HG03521 (cell line): ENCODE data around the gene PIK3R5.
A peak's percentile ranks its signal among the peaks of the same experiment; 100 is the strongest.
"Not testable (repeated sequence)": the region's sequence is repeated elsewhere in the genome, so short reads cannot be mapped to it uniquely, and the experiment has no call there.

Source experiments
- ATAC-seq: cut with Tn5 transposase; IDR thresholded peaks from one replicate; pipeline ENCODE4 v1.9.1; 2021; ENCODE audit warnings: mild to moderate bottlenecking, moderate library complexity; ENCODE audit not compliant: unreplicated experiment

Gene PIK3R5

DNA sequence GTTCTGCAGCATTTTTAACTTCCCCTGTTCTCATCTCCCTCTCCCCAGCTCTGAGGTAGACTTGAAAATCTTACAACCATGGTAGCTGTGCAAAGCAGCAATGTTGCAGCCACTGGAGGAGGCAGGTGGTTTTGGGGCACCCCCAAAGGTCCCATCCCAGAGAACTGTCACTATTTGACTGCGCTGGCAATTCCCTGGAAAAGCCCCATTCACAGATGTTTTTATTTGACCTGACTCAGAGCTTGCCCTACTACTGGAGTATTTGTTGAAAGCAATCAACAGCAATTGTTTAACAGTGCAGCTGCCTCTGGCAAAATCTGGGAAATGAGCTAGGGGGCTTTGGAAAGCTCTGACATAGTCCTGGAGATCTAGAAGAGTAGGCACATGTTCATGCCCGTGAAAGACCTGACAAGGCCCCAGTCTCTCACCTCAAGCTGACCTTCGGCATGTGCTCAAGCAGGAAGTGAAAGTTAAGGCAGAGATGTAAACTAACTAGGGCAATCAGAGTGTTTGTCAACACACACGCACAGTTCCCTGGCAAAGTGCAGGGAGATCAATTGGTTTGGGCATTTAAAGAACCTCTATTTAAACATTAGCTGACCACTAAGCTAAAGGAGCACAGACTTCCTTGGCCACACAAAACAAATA is 19.7 kb upstream of the PIK3R5 start:
- ATAC-seq, result no peak

DNA sequence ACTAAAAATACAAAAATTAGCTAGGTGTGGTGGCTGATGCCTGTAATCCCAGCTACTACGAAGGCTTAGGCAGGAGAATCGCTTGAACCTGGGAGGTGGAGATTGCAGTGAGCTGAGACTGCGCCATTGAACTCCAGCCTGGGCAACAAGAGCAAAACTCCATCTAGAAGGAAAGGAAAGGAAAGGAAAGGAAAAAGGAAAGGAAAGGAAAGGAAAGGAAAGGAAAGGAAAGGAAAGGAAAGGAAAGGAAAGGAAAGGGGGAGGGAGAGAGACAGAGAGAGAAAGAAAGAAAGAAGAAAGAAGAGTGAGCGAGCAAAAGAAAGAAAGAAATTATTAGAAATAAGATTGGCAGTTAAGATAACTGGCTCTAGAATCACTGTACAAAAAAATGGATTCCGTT is 18.7 kb upstream of the PIK3R5 start:
- not testable (repeated sequence) for ATAC-seq

DNA sequence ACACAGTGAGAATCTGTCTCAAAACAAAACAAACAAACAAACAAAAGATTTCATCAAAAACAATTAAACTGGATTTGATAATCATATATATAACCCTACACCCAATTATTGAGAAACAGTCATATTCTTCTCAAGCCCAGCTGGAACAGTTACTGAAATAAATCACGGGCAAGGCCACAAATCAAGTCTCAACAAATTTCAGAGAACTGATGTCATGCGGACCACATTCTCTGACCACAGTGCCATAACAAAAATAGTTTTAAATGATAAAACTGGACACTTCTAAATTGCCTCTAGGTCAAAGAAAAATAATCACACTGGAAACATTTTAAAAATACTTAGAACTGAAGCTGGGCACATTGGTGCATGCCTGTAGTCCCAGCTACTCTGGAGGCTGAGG is 15.9 kb upstream of the PIK3R5 start:
- ATAC-seq, result no peak

DNA sequence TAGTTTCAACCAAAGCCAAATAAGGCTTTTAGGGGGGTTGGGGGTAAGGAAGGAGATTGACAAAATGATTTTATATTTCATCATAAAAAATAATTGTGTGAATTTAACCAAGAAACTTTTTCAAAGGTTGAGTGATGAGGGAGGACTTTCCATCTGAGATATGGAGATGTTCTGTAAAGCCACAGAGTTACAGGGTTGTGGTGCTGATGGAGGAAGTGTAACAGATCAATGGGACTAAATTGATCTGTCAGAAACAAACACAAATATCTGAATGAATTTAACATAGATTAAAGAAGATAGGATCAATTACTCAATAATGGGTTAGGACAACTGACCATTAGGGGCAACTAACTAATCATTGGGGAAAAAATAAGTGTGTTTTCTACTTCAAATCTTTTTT is 14.2 kb upstream of the PIK3R5 start:
- ATAC-seq, result no peak

DNA sequence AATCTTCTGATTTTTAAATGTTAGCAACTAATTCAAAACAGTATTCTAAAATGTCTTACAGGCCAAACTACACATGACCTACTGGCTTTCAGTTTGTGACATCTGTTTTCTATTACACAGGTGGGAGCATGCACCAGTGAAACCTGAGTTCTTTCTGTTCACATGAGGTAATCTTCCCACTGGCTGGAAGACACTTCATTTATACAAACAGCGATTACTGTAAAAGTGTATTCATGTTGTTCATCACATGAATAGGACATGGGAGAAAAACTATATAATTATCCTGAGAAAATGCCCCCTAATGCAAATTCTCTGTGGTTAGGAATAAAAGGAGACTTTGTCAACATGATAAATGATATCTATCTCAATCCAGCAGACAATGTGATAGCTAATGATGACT is 11.1 kb upstream of the PIK3R5 start:
- ATAC-seq, result no peak

DNA sequence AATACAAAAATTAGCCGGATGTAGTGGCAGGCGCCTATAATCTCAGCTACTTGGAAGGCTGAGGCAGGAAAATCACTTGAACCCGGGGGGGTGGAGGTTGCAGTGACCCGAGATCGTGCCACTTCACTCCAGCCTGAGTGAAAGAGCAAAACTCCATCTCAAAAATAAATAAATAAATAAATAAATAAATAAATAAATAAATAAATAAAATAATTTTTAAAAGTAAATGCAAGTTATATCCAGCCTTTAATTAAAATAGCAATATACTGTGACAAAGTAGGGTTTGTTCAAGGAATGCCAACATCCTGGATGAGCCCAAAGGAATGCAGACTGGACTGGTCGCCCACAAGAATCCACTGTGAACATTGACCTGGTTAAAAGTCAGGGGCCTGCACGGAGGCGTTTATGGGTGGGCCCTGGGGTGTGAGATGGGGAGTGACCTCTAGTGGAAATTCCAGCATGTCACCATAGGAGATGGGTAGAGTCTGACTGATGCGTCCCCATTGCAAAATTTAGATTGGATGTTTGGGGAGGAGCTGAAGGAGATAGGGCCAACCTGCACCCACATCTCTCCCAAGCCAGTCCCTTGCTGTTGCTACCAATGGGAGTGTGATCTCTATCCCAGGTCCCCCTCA is 9.7 kb upstream of the PIK3R5 start:
- no peak for ATAC-seq

DNA sequence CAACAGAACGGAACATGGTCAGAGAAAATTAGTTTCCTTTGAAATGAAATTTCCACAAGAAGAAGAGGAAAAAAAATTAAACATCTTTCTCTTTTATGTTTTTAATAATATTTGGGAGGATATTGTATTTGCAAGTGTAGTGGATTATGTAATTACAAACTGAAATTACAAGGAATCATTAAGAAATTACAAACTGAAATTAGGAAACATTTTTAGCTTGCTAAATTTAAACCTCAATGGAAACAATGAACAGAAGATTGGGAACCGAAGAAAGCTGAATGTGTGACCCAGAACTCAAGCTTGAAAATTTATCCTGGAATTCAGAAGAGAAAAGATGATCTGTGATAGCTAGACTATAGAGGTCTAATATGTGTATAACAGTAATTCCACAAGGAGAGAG is 4.4 kb upstream of the PIK3R5 start:
- no peak for ATAC-seq

DNA sequence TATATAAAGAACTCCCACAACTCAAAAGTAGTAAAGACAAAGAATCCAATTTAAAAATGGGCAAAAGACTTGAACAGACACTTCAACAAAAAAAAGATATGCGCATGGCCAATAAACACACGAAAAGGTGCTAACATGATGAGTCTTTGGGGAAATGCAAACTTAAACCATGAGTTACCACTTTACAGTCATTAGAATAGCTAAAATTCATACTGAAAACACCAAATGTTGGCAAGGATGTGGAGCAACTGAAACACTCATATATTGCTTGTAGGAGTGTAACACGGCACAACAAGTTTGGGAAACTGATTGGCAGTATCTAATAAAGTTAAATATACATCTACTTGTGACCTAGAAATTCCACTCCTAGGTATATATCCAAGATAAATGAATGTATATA is 3.0 kb upstream of the PIK3R5 start:
- no peak for ATAC-seq

DNA sequence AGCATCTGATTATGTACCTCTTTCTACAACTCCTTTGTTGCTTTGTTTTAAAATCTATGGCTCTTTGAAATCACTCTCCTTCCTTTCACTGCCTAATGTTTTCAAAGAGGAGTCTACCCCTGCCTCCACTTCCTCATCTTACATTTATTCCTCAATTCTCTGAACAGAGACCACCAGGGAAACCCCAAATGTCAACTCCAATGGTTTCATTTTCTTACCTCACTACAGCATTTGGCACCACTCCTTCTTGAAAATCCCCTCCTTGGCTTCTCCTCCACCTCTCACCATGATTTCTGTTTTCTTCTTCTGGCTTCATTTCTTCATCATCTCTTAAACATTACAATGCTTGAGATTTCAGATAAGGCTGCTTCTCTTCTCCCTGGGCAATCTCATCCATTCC is 2.4 kb upstream of the PIK3R5 start:
- no peak for ATAC-seq

DNA sequence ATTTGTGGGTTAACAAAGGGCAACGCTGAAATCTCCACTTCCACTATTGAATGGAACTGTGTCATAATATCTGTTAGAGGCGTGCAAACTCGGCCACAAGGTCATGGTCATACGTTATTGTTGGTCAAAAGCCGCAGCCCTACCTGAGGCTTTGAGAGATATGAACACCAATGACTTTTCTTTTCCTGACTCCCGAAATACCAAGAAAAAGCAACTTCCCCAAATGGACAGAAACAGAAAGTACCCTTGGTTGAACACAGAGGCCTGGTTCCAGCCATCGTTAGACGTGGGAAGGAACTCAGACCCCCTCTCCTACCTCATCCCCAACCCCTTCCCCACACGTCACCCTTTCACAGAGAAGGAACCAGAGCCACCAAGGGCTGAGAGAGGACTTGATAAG is 1.4 kb upstream of the PIK3R5 start:
- ATAC-seq, result no peak

DNA sequence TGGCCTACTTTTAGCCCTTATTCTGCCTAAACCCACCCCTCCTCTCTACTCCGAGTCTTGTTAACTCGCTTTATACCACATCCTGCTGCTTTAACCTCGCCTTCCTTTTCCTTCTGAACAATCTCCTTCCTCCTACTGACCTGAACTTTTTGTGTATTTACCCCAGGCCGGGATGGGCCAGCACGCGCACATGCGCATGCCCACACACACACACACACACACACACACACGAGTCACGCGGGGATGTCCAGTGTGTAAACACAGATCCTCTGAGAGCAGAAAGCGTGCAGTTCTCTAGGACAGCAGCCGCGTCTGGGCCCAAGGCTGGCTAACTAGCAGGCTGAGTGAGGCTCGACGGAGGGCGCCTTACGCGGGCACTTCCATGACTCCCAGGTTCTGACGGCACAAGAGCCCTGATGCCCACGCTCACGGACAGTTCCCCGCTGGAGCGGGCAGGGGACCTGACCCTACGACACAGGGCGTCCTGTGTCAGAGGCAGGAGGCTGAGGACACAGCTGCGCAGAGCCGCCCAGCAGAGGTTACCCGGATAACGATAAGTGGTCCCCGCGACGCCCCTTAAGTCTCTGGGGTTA is 610 bp downstream of the PIK3R5 start:
- ATAC-seq, result peak; percentile 8

DNA sequence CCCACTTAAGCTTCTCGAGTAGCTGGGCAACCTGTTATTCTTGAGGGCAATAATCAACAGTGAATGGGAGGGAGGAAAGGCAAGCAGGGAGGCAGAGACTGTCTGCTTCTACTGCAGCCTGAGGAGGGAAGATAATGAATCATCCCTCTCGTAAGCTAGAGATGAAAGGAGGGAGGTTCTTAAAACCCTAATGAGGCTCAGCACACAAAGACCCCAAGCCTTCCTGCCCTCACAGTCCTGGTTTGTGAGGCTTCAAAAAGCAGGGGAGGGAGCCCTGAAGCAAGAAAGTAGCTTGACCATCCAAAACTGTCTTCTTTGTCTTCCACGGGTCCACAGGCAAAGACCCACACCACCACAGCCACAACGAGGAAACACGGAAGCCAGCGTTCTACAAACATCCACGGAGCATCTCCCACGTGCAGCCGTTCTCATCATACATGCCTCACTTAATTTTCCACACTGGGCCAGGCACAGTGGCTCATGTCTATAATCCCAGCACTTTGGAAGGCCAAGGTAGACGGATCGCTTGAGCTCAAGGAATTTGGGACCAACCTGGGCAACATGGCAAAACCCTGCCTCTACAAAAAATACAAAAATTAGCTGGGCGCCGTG is 1.8 kb downstream of the PIK3R5 start:
- ATAC-seq, result no peak

DNA sequence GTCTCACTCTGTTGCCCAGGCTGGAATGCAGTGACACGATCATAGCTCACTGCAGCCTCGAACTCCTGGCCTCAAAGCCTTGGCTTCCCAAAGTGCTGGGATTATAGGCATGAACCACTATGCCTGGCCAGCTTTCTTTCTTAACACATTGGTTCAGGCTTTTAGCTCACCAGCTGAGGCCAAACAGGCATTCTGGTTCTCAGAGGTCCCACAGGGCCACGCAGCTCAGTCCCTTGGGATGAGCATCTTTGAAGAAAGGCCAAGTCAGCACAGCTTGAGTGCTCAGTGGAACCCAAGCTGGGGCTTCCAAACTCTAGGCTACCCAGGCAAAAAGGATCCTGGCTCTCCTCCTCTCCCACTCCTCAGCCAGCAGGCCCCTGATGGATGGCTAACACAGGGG is 2.5 kb downstream of the PIK3R5 start:
- ATAC-seq, result no peak

DNA sequence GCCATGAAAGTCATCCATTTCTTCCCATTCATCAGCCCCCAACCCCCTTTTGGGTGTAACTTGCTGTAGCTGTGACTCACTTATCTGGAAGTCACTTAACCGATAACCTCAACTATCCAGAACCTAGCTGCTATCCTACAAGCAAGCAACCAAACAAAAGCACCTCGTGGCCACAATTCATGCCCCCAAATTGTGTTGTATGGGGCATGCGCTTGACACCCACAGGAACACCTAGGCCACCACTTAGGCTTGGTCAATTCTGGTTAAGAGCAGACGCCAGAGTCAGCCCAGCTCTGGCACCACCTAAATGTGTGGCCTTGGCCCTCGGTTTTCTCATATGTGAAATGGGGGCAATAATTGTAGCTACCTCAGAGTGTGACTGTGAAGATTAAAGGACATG is 3.7 kb downstream of the PIK3R5 start:
- no peak for ATAC-seq

DNA sequence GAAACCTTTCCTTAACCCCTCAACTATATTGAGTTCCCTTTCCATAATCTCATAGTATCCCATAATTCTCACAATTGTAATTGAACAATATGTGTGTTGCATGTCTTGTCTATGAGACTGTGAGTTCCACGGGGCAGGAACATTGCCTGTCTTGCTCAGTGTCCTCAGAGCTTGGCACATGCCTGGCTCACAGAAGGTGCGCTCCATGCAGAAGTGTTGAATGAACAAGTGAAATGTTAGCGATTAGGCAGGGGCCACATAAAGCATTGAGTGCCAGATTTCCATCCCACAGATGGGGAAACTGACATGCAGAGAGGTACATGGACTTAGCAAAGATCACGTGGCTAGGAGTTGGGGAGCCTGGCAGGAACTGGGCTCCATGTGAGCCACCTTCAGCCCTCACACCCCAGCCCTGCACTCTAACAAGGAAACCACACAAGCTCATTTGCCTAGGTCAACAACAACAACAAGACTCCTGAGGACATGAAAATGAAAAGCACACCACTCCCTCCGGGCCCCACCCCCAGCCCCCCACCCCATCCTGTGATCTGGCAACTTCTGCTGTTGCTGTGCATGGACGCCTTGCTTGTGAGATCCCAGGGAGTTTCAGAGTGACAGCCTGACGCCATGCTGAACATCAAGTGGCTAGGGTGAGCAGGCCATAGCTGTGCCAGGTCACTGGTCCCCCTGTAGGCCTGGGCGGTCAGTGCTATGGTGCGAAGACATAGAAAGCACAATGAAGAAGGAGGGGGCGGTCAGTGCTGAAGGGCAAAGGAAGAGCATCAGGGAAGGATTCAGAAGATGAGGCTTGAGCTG is 5.0 kb downstream of the PIK3R5 start:
- ATAC-seq, result no peak

DNA sequence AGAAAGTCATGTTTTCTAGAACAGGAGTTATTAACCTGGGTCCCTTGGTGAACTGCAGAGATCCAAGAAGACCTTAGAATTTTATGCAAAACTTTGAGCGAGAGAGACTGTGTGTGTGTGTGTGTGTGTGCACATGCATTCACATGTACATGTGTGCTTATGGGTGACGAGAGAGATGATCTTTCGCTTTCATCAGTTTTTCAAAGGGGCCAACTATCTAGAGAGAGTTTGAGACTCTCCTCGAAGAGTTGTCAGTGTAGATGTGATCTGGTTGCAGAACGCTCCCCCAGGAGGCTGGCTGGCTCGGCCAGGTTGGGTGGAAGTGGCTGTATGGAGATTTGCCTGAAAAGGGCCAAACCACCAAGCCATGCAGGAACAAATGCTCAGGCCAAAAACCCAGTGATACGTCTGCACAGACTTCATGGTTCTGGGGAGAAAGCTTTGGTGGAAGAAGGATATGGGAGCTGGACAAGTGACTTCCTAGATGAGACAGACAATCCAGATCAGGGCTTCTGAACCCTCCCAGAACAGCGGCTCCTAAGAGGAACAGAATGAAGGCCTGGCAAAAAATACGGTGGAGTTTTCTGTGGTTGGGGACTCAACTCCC is 6.1 kb downstream of the PIK3R5 start:
- ATAC-seq, result no peak

DNA sequence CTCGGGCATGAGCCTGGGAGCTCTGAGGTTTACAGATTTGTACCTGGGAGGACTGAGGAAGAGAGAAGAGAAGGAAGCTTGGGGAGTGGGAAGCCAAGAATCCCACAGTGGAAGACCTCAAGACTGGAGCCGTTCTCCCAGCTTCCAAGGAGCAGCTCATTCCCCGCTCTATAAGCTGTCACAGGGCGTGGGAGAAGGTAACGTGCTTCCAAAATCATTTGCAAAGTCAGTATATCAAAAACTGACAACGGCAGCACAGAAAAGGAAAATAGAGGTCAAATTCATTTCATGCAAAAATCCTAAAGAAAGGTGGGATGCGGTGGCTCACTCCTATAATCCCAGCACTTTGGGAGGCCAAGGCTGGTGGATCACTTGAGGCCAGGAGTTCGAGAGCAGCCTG is 7.8 kb downstream of the PIK3R5 start:
- no peak for ATAC-seq

DNA sequence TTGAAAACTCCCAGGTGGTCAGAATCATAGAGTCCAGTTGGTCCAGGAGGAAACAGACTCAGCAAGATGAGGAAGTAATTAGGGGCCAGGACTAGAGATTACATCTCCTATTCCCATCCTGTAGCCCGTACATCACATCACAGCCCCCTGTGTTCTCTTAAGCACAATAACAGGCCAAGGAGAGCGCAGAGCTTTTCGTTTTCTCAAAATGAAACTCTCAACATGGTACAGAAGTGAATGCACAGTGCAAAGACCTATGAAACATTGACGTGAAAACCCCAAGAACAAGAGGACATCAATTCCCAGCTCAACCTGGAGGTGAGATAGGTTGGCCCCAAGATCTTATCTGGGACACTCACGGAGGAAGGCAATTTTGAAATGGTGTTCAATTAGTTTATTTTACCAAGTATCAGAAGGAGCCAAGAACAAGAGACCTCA is 9.0 kb downstream of the PIK3R5 start:
- ATAC-seq, result no peak

DNA sequence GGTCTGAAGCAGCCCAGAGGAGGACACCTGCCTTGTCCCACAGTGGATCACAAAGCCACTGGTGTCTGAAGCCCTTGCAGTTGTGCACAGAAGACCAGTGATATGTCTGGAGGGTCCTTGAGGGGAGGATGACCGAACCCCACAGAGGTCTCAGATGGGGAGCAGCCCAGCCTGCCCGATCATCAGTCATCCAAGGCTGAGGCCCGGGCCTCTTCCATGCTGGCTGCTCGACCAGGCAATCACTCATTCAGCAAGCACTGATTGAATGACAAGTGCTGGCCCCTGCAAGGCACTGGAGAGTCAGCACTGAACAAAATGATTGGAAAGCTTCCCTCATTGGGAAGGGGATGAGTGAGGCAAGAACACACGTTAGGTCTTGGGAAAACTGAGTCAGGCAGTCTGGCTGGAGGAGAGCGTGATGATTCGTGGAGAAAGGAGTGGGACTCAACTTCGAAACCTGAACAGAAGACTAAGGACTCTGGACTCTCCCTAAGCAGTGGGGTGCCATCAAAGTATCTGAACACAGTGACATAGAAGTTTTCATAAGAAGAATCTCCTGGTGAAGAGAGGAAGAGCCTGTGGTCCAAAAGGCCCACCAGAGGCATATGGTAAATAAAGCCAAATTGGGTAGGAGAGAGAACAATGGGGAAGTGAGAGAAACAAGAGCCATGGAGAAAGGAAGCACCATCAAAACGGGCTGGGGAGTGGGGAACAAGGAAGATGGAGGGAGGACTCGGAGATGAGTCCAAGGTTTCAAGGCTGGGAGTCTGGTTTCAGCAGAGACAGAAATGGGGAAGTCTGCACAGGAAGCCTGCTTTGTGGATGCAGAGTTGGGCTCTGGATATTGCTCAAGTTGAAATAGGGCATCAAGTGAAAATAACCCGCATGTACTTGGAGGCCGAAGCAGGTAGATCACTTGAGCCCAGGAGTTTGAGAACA is 10.2 kb downstream of the PIK3R5 start:
- ATAC-seq, result no peak

DNA sequence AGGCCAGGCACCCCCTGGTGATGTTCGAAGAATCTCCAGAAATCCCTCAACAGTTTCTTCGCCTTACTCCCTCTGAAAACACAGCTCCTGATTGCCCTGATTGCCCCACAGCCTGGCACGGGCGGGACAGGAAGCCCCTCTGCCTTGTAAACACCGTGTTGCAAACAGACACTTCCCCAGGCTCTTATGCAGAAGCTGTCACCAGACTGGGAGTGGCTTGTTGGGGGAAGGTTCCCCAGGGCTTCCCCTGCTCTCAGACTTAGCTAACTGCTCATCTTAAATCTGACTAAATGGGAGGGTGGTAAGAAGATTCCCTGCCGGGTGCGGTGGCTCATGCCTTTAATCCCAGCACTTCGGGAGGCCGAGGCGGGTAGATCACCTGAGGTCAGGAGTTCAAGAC is 11.2 kb downstream of the PIK3R5 start:
- ATAC-seq, result no peak
